AG04449 (cell line): ENCODE measurements around the gene CENPX.

Source experiments
- CTCF ChIA-PET: fragments of 350-600 bp; formaldehyde crosslinking; extraction: SDS; loops from one replicate; lab custom pipeline; 2021; ENCODE audit warnings: antibody characterized with exemption; lab: Yijun Ruan, JAX
- POLR2A ChIA-PET: fragments of 400-600, 350-600 bp; formaldehyde crosslinking; extraction: SDS; loops from one replicate; lab custom pipeline; 2020; ENCODE audit warnings: antibody characterized with exemption, inconsistent platforms; lab: Yijun Ruan, JAX
- DNase-seq: peaks from one replicate; pipeline ENCODE4 v3.0.0-alpha.2; 2010; ENCODE audit warnings: low read depth, low spot score
- H3K4me3 ChIP-seq: 2 replicates; pipeline ENCODE4 v1.5.1; 2011; ENCODE audit warnings: low read depth, mild to moderate bottlenecking, control low read depth, low read length
- TF ChIP-seq, protein P1 (sequence below): IDR thresholded peaks from one replicate; pipeline ENCODE4 v1.5.1; 2011; ENCODE audit warnings: mild to moderate bottlenecking, moderate library complexity, low read length, control low read depth, inconsistent platforms; ENCODE audit not compliant: insufficient read depth; ENCODE audit errors: missing control alignments

Gene CENPX

DNA sequence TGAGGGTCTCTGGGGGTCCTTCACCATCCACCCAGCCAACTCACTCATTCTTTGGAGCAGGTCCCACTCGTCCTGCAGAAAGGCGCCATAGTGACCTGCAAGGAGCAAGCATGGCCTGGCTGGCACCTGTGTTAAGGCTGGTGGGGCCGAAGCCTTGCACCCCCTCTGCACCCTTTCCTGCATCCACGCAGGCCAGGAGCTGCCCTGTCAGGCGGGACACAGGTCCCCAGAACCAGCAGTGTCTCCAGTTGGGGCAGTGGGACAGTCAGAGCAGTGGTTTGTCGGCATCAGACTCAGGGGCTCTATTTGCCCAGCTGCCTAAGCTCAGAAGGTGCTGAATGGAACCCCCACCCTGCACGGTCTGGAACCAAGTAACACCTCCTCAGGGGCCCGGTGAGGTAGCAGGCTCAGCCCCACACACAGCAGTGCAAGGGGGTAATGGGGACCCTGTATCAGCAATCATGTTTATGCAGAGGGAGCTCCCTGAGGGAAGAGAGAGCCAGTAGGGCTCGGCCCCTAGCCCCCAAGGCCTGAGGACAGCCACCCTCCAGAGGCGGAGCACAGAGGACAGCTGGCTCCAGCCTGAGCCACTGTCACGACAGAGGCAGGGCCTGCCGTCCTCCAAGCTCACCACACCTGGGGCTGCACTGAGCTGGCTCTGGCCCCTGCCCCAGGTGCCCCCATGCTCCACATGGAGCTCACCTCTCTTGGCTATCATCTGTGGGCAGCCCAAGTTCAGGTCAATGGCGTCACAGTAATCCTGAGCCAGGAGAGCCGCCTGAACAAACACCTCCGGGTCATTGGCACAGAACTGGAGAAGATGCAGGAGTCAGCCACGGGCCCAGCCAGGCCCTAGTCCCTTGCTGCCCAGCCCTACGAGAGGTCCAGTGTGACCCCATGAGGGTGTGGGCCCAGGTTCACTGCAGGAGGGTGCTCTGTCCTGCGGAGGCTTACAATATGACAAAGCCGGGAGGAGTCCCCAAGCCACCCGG, 41.0 kb upstream of the CENPX start:
- ChIA-PET POLR2A (interaction anchor here (1.2 kb wide), 1 partner anchor 10 kb away, joined by 4 read pairs; no protein-coding TSS in a partner anchor), CTCF (interaction anchor here (1.0 to 3.9 kb wide), 4 partner anchors 9 to 104 kb away, joined by 3 to 12 read pairs (median 6); partner anchors contain the start of genes DCXR and RAC3)
- TF ChIP-seq, protein P1, sequence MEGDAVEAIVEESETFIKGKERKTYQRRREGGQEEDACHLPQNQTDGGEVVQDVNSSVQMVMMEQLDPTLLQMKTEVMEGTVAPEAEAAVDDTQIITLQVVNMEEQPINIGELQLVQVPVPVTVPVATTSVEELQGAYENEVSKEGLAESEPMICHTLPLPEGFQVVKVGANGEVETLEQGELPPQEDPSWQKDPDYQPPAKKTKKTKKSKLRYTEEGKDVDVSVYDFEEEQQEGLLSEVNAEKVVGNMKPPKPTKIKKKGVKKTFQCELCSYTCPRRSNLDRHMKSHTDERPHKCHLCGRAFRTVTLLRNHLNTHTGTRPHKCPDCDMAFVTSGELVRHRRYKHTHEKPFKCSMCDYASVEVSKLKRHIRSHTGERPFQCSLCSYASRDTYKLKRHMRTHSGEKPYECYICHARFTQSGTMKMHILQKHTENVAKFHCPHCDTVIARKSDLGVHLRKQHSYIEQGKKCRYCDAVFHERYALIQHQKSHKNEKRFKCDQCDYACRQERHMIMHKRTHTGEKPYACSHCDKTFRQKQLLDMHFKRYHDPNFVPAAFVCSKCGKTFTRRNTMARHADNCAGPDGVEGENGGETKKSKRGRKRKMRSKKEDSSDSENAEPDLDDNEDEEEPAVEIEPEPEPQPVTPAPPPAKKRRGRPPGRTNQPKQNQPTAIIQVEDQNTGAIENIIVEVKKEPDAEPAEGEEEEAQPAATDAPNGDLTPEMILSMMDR: no peak
- DNase-seq: no peak
- peak overlapping the region; percentile 73 for H3K4me3 ChIP-seq

DNA sequence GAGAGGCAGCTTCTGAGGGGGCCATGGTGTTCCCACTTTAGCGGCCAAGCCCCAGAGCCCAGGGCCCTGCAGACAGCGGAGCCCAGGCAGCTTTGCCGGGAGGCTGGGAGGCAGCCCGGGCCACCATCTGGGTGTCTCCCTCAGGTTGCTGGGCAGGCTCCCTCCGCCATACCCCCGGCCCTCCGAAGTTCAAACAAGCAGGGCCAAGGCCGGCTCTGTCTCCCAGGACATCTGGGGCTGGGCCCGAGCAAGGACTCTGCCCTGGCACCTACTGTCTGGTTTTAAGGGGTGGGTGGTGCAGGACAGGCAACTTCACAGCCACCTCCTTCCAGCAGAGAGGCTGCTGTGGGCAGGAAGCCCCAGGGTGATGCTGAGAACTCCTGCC, 40.3 kb upstream of the CENPX start:
- ChIA-PET CTCF (interaction anchor here (1.0 to 3.9 kb wide), 2 partner anchors 25 to 33 kb away, joined by 3 to 12 read pairs; partner anchors contain the start of genes DCXR and RAC3), POLR2A (no interaction called here)
- DNase-seq: no peak
- no peak overlapping the region; the same call in 1 of the 2 replicates for H3K4me3 ChIP-seq
- TF ChIP-seq, protein P1: no peak

DNA sequence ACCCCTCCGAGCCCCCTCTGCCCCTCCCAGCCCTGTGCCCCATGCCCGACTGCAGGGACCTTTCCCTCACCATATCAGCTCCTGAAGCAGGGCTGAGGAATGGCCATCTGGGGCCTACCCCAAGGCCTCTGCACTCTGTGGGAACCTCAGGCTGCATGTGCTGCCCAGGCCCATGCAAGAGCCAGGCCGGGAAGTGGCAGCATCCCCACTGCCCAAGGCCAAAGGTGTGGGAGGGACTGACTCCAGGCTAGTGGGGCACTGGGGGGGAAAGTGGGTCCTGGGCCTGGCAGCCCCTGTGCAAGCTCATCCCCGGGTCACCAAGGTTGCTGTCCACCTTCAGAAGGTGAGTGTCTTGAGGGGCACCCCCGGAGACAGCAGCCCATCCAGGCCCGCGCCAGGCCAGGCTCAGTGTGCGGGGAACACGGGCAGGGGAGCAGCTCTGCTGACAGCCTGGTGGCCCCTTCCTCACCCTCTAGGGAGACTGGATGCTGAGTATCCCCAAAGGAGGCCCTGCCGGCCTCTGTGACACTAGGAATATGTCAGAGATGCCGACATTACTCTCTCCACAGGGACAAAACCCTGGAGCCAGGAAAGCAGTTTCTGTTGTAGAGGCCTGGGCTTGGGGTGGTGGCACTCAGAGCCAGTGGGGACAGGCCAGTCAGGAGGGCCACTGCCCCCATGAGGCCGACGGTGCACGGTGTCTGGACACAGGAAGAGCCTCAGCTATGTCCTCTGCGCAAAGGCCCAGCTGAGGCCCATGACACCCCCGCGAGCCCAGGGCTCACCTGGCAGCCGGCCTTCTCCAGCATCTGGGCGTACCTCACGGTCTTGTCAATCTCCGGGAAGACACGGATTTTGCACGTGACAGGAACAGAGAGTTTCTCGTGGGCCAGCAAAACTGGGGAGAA, 39.7 kb upstream of the CENPX start:
- POLR2A ChIA-PET: no interaction called here
- DNase-seq: no peak
- CTCF ChIA-PET: interaction anchor here (1.5 to 3.9 kb wide), 2 partner anchors 32 to 89 kb away, joined by 3 to 12 read pairs; partner anchors contain the start of gene RAC3
- H3K4me3 ChIP-seq: no peak overlapping the region
- TF ChIP-seq, protein P1: no peak

DNA sequence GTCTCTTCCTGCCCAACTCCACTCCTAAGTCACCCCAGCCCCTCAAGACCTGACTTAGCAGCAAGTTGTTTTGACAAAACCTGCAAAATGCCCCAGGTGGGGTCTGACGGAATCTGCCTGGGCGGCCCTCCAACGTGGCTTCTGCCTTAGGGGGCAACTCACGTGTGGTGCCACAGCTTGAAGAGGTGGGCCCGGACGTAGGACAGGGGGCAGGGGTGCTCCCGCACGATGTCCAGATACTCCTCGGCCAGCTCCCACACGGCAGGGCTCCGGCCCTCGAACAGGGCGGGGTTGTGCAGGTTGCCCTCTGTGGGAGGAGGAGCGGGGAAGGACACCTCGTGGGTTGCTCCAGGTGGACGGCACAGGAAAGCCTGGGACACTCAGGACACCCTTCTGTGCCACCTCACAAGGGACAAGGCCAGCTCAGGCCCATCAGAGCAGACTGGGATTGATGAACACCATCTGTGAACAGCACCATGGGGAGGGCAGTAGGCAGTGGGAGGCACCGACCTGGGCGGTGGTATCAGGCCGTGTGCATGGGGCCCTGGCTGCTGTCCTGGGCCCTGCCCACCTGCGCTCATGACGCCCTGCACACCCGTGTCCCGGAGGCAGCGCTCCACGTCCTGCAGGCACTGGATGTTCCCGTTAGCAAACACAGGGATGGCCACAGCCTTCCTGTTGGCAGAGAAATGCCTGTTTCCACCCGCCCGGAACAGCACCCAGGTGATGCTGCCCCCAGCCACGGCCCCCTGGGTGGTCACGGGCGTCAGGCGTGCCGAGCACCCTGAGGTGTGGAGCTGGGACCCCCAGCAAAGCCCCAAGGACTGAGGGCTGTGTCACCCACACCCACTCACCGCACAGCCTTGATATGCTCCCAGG, 38.6 kb upstream of the CENPX start:
- CTCF ChIA-PET: interaction anchor here (1.5 to 3.9 kb wide), 2 partner anchors 31 to 90 kb away, joined by 3 to 12 read pairs; partner anchors contain the start of gene RAC3
- POLR2A ChIA-PET: interaction anchor here (1.0 kb wide), 1 partner anchor 12 kb away, joined by 3 read pairs; no protein-coding TSS in a partner anchor

DNA sequence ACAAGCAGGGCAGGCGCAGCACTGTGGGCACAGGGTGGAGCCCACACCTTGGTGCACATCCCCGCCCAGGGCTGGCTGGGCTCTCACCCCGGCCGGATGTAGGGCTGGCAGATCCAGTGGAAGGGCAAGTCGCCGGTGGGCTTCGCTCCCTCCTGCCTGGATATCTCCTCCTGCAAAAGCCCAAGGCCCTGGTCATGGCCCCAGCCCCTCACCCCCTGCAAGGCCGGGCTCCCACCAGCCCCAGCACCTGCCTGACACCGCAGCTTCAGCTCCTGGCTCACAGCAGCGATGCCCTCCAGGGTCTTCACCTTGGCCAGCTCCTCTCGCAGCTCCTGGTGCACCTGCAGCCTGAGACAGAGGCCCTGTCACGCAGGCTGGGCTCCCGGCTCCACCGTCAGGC, 37.9 kb upstream of the CENPX start:
- POLR2A ChIA-PET: interaction anchor here (1.0 kb wide), 1 partner anchor 13 kb away, joined by 3 read pairs; no protein-coding TSS in a partner anchor
- H3K4me3 ChIP-seq: no peak overlapping the region
- no peak for DNase-seq
- CTCF ChIA-PET: interaction anchor here (1.7 kb wide), 1 partner anchor 41 kb away, joined by 6 read pairs; no protein-coding TSS in a partner anchor
- TF ChIP-seq, protein P1: no peak

More for the DNA sequence above, 38.6 kb upstream of the CENPX start:
- TF ChIP-seq, protein P1: no peak
- H3K4me3 ChIP-seq: no peak overlapping the region
- no peak for DNase-seq
